ENCODE measurements around the gene HORMAD2. TPM values are rescaled to one million over a fixed set of nuclear protein-coding genes. Genes with fewer than 3 reads are reported as not detected.

HORMAD2 gene
- total and polyA plus RNA-seq, 4 donors = 0.02 to 0.46 TPM; not detected in 2

DNA sequence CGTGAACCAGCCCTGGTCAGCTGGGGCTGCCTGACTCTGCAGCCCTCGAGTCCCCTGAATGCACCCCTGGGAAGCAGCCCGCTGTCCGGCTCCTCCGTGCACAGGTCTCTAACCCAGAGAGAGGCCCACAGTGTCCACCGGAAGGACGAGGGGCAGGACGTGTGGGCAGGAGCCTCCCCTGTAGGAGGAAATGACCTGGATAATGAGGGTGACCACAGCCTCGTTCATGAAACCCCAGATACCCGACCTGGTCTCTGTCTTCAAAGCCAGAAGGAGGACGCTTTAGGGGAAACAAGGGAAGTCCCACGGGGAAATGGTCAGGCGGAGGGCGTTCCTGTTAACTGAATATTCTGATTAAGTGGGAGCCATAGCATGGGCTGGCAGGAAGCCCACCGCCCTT lies 143.0 kb downstream of the HORMAD2 start:
- no peaks in the 10 kb centered on the region for H3K36me3 ChIP-seq (ENCODE audit: control insufficient read depth in 4 of 4, insufficient read depth in 4 of 4, low read length in 4 of 4)
- peaks cover 0 to 7% (median 0%) of the 10 kb centered on the region in 3 donors for H3K27me3 ChIP-seq (ENCODE audit: control insufficient read depth in 3 of 3, insufficient read depth in 3 of 3, low read length in 2 of 3)
- no peak overlapping the region for H3K4me3 ChIP-seq
- H3K27ac ChIP-seq (ENCODE audit: low read depth in 1 of 2, low read length in 1 of 2) = no peak overlapping the region
- H3K4me1 ChIP-seq (ENCODE audit: control insufficient read depth in 5 of 5, insufficient read depth in 5 of 5, low read length in 5 of 5) = peaks cover 0 to 9% (median 0%) of the 10 kb centered on the region in 5 donors
- DNase-seq = peak in 1 of 3 donors; percentile 43
- 49 to 50% methylated on average over 15 of the region's 15 CpGs for WGBS, 2 donors
- no peak for ATAC-seq (ENCODE audit: insufficient read depth, low FRiP score)
- H3K9me3 ChIP-seq (ENCODE audit: control insufficient read depth in 4 of 4, insufficient read depth in 3 of 4, low read length in 3 of 4) = no peaks in the 10 kb centered on the region
- H3K9ac ChIP-seq (ENCODE audit: insufficient read depth in 1 of 2, low read length in 2 of 2) = no peak overlapping the region
- TF ChIP-seq, protein P1, sequence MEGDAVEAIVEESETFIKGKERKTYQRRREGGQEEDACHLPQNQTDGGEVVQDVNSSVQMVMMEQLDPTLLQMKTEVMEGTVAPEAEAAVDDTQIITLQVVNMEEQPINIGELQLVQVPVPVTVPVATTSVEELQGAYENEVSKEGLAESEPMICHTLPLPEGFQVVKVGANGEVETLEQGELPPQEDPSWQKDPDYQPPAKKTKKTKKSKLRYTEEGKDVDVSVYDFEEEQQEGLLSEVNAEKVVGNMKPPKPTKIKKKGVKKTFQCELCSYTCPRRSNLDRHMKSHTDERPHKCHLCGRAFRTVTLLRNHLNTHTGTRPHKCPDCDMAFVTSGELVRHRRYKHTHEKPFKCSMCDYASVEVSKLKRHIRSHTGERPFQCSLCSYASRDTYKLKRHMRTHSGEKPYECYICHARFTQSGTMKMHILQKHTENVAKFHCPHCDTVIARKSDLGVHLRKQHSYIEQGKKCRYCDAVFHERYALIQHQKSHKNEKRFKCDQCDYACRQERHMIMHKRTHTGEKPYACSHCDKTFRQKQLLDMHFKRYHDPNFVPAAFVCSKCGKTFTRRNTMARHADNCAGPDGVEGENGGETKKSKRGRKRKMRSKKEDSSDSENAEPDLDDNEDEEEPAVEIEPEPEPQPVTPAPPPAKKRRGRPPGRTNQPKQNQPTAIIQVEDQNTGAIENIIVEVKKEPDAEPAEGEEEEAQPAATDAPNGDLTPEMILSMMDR (IDR thresholded peaks at IDR 0.05; ENCODE audit: control extremely low read depth, extremely low read depth) = no peak

DNA sequence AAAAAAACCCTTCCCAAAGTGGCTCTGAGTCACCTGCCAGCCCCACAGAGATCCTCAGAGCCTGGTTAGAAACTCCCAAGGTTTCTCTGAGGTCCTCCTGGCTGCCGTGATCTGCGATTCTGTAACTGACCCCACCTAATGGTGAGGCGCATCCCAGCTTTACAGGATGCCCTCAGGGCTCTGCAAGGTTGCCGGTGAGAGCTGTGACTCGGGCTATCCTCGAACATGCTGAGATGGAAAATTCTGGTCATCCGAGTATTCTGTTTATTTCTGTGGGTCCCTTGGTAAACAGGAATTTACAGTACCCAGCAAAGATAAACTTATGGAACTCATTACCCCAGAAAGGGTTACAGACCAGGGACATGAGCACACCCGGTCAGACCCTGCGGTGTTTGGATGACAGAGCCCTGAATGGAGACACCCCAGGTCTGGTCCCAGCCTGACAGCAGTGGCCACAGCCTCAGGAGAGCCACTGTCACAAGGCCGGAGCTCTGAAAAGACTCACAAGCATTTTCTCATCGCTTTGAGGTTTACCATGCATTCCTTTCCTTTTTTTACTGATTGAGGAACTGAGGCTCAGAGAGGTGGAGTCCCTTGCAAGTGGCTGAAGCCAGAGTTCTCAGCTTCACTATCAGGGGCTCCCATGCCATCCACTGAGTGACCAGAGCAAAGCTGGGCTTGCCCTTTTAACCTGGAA lies 144.0 kb downstream of the HORMAD2 start:
- no peak overlapping the region for H3K9ac ChIP-seq (ENCODE audit: insufficient read depth in 1 of 2, low read length in 2 of 2)

DNA sequence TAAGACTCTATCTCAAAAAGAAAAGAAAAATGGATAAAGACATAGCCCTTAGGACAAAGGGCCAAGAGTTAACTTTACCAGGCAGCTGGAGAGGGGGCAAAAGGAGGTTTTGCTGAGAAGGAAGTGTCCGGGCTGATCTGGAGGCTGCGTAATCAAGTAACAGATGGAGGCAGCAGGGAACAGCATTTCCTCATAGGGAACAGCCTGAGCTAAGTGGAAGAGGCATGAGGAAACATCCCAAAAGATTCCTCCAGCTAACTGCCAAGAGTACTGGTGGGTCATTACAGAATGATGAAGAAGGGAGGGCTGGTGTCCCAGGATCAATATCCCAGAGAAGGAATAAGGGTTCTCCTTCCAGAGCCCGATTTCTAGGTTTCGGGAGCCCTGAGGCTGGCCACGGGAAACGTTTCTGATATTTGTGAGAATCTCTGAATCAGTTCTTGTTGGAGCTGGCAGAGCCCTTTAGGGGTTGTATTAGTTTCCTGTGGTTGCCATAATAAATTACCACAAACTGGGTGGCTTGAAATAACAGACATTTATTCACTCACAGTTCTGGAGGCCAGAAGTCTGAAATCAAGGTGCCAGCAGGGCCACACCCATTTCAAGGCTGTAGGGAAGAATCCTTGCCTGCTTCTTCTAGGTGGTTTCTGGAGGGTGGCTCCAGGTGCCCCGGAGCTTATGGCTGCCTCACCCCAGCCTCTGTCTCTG lies 145.1 kb downstream of the HORMAD2 start:
- Histone ChIP-seq H3K4me3 (no peak overlapping the region), H3K4me1 (ENCODE audit: control insufficient read depth in 5 of 5, insufficient read depth in 5 of 5, low read length in 5 of 5) (peaks cover 0 to 9% (median 0%) of the 10 kb centered on the region in 5 donors), H3K9ac (ENCODE audit: insufficient read depth in 1 of 2, low read length in 2 of 2) (no peak overlapping the region), H3K36me3 (ENCODE audit: control insufficient read depth in 4 of 4, insufficient read depth in 4 of 4, low read length in 4 of 4) (no peaks in the 10 kb centered on the region), H3K9me3 (ENCODE audit: control insufficient read depth in 4 of 4, insufficient read depth in 3 of 4, low read length in 3 of 4) (no peaks in the 10 kb centered on the region), H3K27me3 (ENCODE audit: control insufficient read depth in 3 of 3, insufficient read depth in 3 of 3, low read length in 2 of 3) (peaks cover 0 to 7% (median 0%) of the 10 kb centered on the region in 3 donors), H3K27ac (ENCODE audit: low read depth in 1 of 2, low read length in 1 of 2) (no peak overlapping the region)
- WGBS, 2 donors = 83 to 85% methylated on average over 7 of the region's 7 CpGs
- TF ChIP-seq, protein P1 (IDR thresholded peaks at IDR 0.05; ENCODE audit: control extremely low read depth, extremely low read depth) = no peak
- DNase-seq (no peak), ATAC-seq (ENCODE audit: insufficient read depth, low FRiP score) (no peak)

More for the DNA sequence above, 144.0 kb downstream of the HORMAD2 start:
- Histone ChIP-seq H3K4me1 (ENCODE audit: control insufficient read depth in 5 of 5, insufficient read depth in 5 of 5, low read length in 5 of 5) (peaks cover 0 to 9% (median 0%) of the 10 kb centered on the region in 5 donors), H3K36me3 (ENCODE audit: control insufficient read depth in 4 of 4, insufficient read depth in 4 of 4, low read length in 4 of 4) (no peaks in the 10 kb centered on the region), H3K4me3 (no peak overlapping the region), H3K9me3 (ENCODE audit: control insufficient read depth in 4 of 4, insufficient read depth in 3 of 4, low read length in 3 of 4) (no peaks in the 10 kb centered on the region), H3K27me3 (ENCODE audit: control insufficient read depth in 3 of 3, insufficient read depth in 3 of 3, low read length in 2 of 3) (peaks cover 0 to 7% (median 0%) of the 10 kb centered on the region in 3 donors), H3K27ac (ENCODE audit: low read depth in 1 of 2, low read length in 1 of 2) (no peak overlapping the region)
- TF ChIP-seq, protein P1 (IDR thresholded peaks at IDR 0.05; ENCODE audit: control extremely low read depth, extremely low read depth) = no peak
- 59 to 71% methylated on average over 11 of the region's 11 CpGs for WGBS, 2 donors
- ATAC-seq (ENCODE audit: insufficient read depth, low FRiP score) (no peak), DNase-seq (no peak)
